IgD-negative memory B cell (primary cell): Measurements from ENCODE around the gene PTPRJ. TPM values are rescaled to one million over a fixed set of nuclear protein-coding genes. Genes with fewer than 3 reads are reported as not detected.
"Not testable (repeated sequence)": the region's sequence is repeated elsewhere in the genome, so short reads cannot be mapped to it uniquely, and the experiment has no call there.

ENCODE experiments used
- H3K27ac Mint-ChIP-seq, 3 donors: one replicate each; pipeline ENCODE4 v1.8.0; 2020 to 2022; ENCODE audit warnings: mild to moderate bottlenecking in 3 of 3, mixed read lengths in 3 of 3, moderate library complexity in 1 of 3
- H3K27me3 Mint-ChIP-seq: one replicate; pipeline ENCODE4 v1.8.0; 2021; ENCODE audit warnings: mixed read lengths
- H3K36me3 Mint-ChIP-seq: one replicate; pipeline ENCODE4 v1.8.0; 2020; ENCODE audit warnings: mild to moderate bottlenecking, mixed read lengths
- H3K4me1 Mint-ChIP-seq, 3 donors: one replicate each; pipeline ENCODE4 v1.8.0; 2020 to 2022; ENCODE audit warnings: mixed read lengths in 3 of 3, mild to moderate bottlenecking in 1 of 3
- H3K4me3 Mint-ChIP-seq, 4 donors: one replicate each; pipeline ENCODE4 v1.8.0; 2020 to 2022; ENCODE audit warnings: mild to moderate bottlenecking in 4 of 4, mixed read lengths in 4 of 4, moderate library complexity in 3 of 4
- H3K9me3 Mint-ChIP-seq, 3 donors: one replicate each; pipeline ENCODE4 v1.8.0; 2020 to 2021; ENCODE audit warnings: mixed read lengths in 3 of 3, mild to moderate bottlenecking in 1 of 3
- polyA plus RNA-seq: library from polyadenylated mRNA; unstranded; fragments of 300-500 nt; fragmentation: Illumina TruSeq; gene quantifications from one replicate; pipeline ENCODE4 v1.2.3, GENCODE V29; 2021

Gene PTPRJ
- polyA plus RNA-seq, 1 donor from 2014 or later = 8.1 TPM

- Mint-ChIP-seq H3K36me3 (peaks cover 2% of the 10 kb centered on the region), H3K4me3 (peak overlapping the region in 1 of 4 donors; percentile 18), H3K4me1 (peaks cover 21 to 43% (median 38%) of the 10 kb centered on the region in 3 donors), H3K9me3 (no peaks in the 10 kb centered on the region), H3K27me3 (no peaks in the 10 kb centered on the region), H3K27ac (peak overlapping the region; percentile 53 to 96 (median 60))
Measured at GRCh38 chr11:48011102-48011797, 30.9 kb downstream of the PTPRJ start.

DNA sequence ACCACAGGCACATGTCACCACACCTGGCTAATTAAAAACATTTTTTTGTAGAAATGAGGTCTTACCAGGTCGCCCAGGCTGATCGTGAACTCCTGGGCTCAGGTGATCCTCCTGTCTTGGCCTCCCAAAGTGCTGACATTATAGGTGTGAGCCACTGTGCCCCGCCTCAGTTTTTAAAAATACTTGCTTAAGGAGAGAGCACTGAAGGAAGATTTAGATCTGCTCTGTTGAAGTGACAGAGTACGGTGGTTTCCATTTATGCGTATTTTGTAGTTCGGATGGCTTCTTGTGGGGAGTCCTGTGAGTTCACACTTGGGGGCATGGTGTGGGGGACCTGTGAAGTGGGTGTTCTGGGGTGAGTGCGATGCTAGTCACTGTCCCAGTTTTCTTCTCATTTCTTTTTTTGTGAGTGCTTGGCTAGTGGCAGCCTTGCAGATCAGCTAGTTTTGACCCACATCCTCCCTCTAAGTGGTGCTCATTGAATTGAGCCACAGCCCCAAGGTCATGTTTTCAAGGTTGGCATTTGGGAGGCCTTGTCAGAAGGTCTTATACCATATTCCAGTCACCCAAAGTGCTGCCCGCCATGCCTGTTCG is 31.5 kb downstream of the PTPRJ start:
- Mint-ChIP-seq H3K4me1 (peaks cover 24 to 37% (median 36%) of the 10 kb centered on the region in 3 donors), H3K27me3 (no peaks in the 10 kb centered on the region), H3K27ac (peak overlapping the region; percentile 60 to 96 (median 81)), H3K36me3 (peaks cover 2% of the 10 kb centered on the region), H3K4me3 (peak overlapping the region in 1 of 4 donors; percentile 75), H3K9me3 (no peaks in the 10 kb centered on the region)

DNA sequence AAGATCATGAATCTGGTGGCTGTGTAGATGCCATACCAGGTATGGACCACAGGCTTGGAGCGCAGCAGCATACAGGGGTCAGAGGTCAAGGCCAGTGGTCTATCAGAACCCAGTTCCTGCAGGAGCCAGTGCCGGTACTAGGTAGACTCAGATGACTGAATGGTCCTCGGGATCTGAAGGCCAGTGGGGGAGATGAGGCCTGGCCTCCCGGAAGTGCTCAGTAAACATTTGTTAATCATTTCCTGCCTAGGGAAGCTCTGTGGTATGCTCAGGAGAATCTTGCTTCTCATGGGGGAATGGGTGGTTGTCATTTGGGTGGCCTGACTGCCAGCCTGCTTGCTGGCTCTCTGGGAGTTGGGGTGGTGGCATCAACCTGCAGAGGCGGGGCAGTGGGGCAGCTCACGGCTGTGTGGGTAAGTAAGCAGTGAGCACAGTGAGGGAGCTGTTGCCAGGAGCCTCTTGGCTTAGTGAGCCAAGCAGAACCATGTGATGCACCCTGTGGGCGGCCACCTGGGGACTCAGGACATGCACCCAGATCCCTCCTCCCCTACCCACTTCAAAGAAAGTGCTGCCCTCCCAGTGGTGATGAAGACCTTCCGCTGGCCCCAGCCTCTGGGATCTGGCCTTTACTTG is 33.0 kb downstream of the PTPRJ start:
- Mint-ChIP-seq H3K27me3 (no peaks in the 10 kb centered on the region), H3K36me3 (peaks cover 2% of the 10 kb centered on the region), H3K9me3 (no peaks in the 10 kb centered on the region), H3K27ac (peak overlapping the region; percentile 60 to 85 (median 84)), H3K4me1 (peaks cover 31 to 49% (median 45%) of the 10 kb centered on the region in 3 donors), H3K4me3 (peak overlapping the region in 3 of 4 donors; percentile 15 to 84 (median 61))

DNA sequence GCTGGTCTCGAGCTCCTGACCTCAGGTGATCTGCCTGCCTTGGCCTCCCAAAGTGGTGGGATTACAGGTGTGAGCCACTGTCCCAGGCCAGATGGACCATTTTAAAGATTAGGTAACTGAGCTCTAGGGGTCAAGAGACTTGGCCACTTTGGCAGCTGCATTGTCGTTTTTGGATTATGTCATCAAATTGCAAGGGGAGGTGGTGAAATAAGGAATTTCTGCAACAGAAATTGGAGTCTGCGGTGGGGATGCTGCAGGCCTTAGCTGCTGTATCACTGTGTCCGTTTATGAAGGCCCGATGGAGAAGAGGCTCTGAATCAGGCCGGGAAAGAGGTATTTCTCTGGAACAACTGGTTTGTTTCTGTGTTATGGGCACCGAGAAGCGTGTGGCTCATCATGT is 34.6 kb downstream of the PTPRJ start:
- Mint-ChIP-seq H3K27ac (peak overlapping the region in 2 of 3 donors; percentile 29 to 73), H3K4me1 (peaks cover 42 to 49% (median 47%) of the 10 kb centered on the region in 3 donors), H3K4me3 (peak overlapping the region in 1 of 4 donors; percentile 65), H3K9me3 (no peaks in the 10 kb centered on the region), H3K27me3 (peaks cover 1% of the 10 kb centered on the region), H3K36me3 (peaks cover 2% of the 10 kb centered on the region)

DNA sequence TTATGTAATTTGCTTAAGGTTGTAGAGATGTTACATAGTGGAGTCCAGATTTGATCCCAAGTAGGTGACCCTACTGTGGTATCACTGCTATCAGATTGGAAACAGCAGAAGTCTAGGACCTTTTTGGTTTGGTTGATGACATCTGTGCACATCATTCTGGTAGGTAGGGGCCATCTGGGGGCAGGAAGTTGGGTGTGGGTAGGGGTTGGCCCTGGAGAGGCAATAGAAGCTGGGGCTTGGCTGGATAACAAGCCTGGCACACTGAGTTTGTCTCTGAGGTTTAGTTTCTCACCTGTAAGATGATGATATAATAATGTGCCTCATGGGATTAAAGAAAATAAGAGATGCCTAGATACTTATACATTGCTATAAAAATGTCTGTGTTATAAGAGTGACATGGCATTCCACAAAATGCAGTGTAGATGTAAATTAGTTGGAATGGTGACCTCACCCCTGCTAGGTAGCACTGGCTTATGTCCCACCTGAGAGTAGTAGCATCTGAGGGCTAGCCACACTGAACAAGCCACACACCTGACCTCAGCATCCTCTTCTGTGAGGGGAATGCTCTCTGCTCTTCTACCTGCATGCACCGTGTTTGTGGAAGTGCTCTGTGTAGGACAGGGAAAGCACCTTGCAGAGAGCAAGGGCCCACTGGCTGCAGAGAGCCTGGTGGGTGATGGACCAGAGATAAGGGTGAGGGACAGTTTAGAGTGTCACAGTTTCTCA is 36.9 kb downstream of the PTPRJ start:
- Mint-ChIP-seq H3K27me3 (peaks cover 2% of the 10 kb centered on the region), H3K9me3 (no peaks in the 10 kb centered on the region), H3K27ac (peak overlapping the region in 2 of 3 donors; percentile 55 to 59), H3K36me3 (peaks cover 1% of the 10 kb centered on the region), H3K4me3 (peak overlapping the region in 3 of 4 donors; percentile 42 to 83 (median 44)), H3K4me1 (peaks cover 39 to 52% (median 50%) of the 10 kb centered on the region in 3 donors)

DNA sequence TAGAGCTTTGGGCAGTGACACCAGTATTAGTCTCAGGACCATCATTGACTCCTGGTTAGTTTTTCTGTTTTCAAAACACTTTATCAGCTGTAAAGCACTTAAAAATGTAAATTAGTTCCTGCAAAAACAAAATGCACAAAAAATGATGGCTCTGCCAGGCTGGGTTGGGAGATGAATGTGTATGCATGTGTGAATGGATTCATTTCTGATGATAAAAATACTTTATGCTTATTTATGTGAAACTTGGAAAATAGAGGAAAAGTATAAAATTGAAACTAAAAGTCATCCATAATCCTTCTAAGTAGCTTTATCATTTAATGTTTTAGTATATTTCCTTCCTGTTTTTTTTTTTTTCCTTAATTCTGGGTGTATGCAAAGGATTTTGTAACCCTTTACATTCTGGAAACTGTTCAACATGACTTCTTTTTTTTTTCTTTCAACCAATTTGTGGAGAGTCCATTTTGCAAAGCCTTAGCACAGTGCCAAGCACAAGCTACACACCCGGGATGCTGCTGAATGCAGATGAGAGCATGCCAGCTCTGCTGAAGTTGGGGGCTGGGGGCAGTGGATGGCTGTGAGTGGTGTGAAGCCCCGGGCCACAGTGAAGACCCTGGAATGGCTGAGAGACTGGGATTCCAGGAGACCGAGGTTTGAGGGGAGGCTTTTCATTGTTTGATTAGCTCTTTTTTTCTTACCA is 37.6 kb downstream of the PTPRJ start:
- Mint-ChIP-seq H3K27ac (peak overlapping the region in 2 of 3 donors; percentile 55 to 73), H3K36me3 (peaks cover 1% of the 10 kb centered on the region), H3K9me3 (no peaks in the 10 kb centered on the region), H3K4me3 (peak overlapping the region in 3 of 4 donors; percentile 42 to 83 (median 59)), H3K4me1 (peaks cover 41 to 52% (median 50%) of the 10 kb centered on the region in 3 donors), H3K27me3 (peaks cover 2% of the 10 kb centered on the region)

DNA sequence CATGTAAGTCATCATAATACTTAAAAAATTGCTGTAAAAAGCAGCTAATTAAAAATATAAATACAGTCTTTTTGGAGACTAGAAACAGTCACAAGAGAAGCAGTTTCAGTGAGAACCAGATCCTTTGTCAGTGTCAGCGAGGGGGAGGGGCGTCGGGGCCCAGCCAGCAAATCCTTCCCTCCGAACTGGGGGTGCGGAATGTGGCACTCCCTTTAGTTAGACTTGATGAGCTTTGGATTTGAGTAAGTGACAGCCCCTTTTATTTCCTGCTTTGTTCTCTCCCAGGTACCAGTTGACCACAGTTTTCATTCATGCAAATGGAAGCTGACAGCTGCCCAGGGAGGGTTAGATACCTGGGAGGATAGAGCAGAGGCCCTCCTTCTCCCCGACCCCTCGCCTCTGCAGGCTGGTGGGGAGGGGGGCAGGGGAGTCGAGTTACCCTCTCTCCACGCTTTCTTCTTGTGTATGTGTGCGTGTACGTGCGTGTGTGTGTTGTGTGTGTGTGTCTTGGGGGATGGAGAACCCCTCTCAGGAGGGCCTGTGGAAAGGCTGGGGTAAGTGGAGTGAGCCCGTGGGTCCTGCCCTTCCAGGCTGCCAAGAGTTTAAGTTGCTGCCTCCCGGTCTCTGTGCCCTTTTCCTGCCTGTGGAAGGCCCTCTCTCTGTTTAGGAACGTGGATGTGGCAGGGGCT is 38.3 kb downstream of the PTPRJ start:
- peaks cover 1% of the 10 kb centered on the region for H3K36me3 Mint-ChIP-seq
- peaks cover 2% of the 10 kb centered on the region for H3K27me3 Mint-ChIP-seq
- peak overlapping the region in 2 of 4 donors; percentile 76 to 83 for H3K4me3 Mint-ChIP-seq
- peaks cover 34 to 49% (median 45%) of the 10 kb centered on the region in 3 donors for H3K4me1 Mint-ChIP-seq
- no peaks in the 10 kb centered on the region for H3K9me3 Mint-ChIP-seq
- H3K27ac Mint-ChIP-seq = peak overlapping the region; percentile 18 to 85 (median 84)

GRCh38 chr11:48019217-48019584 is 38.8 kb downstream of the PTPRJ start:
- Mint-ChIP-seq H3K9me3 (no peaks in the 10 kb centered on the region), H3K4me3 (peak overlapping the region in 1 of 4 donors; percentile 76), H3K4me1 (peaks cover 29 to 44% (median 42%) of the 10 kb centered on the region in 3 donors), H3K36me3 (peaks cover 1% of the 10 kb centered on the region), H3K27ac (peak overlapping the region; percentile 18 to 85 (median 84)), H3K27me3 (peaks cover 2% of the 10 kb centered on the region)

DNA sequence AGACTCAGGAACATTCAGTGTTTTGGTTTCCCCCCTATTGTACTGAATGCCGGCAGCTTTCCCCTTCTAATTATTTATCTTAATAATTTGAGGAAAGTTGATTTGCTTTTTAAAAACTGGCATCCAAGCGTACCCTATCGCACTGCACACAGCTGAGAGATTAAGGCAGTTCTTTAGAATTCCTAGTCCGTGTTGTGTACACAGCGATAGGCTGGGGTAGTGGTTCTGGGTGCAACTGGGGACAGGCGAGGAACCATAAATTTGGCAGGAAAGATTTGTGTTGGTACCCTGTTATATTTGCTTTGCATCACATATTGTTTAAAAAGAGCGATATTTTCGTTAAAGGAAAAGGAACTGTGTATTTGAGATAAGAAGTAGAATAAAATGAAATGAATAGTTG is 39.2 kb downstream of the PTPRJ start:
- H3K4me1 Mint-ChIP-seq = peaks cover 27 to 46% (median 45%) of the 10 kb centered on the region in 3 donors

GRCh38 chr11:48020092-48020755 is 39.9 kb downstream of the PTPRJ start:
- peaks cover 27 to 47% (median 45%) of the 10 kb centered on the region in 3 donors for H3K4me1 Mint-ChIP-seq
- peaks cover 2% of the 10 kb centered on the region for H3K27me3 Mint-ChIP-seq
- peaks cover 1% of the 10 kb centered on the region for H3K36me3 Mint-ChIP-seq
- H3K4me3 Mint-ChIP-seq = peak overlapping the region; percentile 39 to 79 (median 70)
- no peaks in the 10 kb centered on the region for H3K9me3 Mint-ChIP-seq
- H3K27ac Mint-ChIP-seq = peak overlapping the region; percentile 18 to 85 (median 25)

More for the DNA sequence above, 39.2 kb downstream of the PTPRJ start:
- Mint-ChIP-seq H3K9me3 (no peaks in the 10 kb centered on the region), H3K36me3 (peaks cover 1% of the 10 kb centered on the region), H3K4me3 (peak overlapping the region; percentile 6 to 76 (median 51)), H3K27me3 (peaks cover 2% of the 10 kb centered on the region), H3K27ac (peak overlapping the region in 2 of 3 donors; percentile 18 to 85)

DNA sequence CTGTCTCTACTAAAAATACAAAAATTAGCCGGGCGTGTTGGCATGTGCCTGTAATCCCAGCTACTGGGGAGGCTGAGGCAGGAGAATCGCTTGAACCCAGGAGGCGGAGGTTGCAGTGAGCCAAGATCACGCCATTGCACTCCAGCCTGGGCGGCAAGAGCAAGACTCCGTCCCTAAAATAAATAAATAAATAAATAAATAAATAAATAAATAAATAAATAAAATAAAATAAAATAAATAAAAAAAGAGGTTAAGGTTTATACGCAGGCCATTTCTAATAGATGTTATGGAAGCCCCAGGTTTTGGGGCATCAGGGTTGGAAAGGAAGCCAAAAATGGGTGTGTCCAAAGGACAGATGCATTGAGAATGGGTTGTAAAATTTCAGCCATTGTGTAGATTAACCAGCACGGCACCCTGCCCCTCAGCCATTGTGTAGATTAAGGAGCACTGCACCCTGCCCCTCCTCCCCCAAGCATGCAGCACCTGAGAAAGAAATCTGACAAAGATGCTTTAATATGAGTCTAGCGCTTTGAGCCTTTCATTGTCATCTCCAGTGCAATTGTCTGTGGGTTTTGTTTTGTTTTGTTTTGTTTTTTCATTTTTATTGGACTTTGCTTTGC is 41.0 kb downstream of the PTPRJ start:
- not testable (repeated sequence) for H3K9me3 Mint-ChIP-seq, H3K27me3 Mint-ChIP-seq, H3K36me3 Mint-ChIP-seq
- Mint-ChIP-seq H3K4me3 (peak overlapping the region in 3 of 4 donors; percentile 15 to 79 (median 76)), H3K4me1 (peaks cover 27 to 49% (median 44%) of the 10 kb centered on the region in 3 donors), H3K27ac (peak overlapping the region in 1 of 3 donors; percentile 83)

DNA sequence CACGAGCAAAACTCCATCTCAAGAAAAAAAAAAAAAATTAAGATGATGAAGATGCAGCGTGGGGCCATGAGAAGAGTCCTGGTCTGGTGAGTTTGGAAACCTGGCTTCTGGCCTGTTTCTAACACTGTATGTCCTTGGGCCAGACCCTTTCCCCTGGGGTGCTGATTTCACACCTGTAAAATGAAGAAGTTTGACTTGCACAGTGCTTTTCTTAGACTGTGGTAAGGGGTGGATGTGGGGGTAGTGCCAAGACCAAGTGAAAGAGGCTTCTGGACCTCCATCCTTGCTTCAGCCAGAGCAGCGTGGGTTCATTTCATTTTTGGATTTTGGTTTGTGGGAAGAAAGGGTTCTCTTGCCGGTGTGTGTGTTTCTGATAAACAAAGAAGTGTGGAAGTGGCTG is 42.1 kb downstream of the PTPRJ start:
- Mint-ChIP-seq H3K4me1 (peaks cover 21 to 41% (median 37%) of the 10 kb centered on the region in 3 donors), H3K4me3 (peak overlapping the region in 2 of 4 donors; percentile 53 to 69), H3K9me3 (no peaks in the 10 kb centered on the region), H3K27me3 (peaks cover 2% of the 10 kb centered on the region), H3K36me3 (peaks cover 1% of the 10 kb centered on the region), H3K27ac (peak overlapping the region in 1 of 3 donors; percentile 70)

GRCh38 chr11:48023608-48024007 is 43.2 kb downstream of the PTPRJ start:
- H3K9me3 Mint-ChIP-seq, H3K36me3 Mint-ChIP-seq, H3K27ac Mint-ChIP-seq, H3K27me3 Mint-ChIP-seq, H3K4me3 Mint-ChIP-seq: not testable (repeated sequence)
- peaks cover 14 to 34% (median 29%) of the 10 kb centered on the region in 3 donors for H3K4me1 Mint-ChIP-seq
